GM18909 (cell line): Measurements from ENCODE around the gene SUSD5.

Experiments used
- ATAC-seq: cut with Tn5 transposase; IDR thresholded peaks from one replicate; pipeline ENCODE4 v1.9.1; 2021; ENCODE audit warnings: mild to moderate bottlenecking; ENCODE audit not compliant: unreplicated experiment, poor library complexity

The SUSD5 gene

DNA sequence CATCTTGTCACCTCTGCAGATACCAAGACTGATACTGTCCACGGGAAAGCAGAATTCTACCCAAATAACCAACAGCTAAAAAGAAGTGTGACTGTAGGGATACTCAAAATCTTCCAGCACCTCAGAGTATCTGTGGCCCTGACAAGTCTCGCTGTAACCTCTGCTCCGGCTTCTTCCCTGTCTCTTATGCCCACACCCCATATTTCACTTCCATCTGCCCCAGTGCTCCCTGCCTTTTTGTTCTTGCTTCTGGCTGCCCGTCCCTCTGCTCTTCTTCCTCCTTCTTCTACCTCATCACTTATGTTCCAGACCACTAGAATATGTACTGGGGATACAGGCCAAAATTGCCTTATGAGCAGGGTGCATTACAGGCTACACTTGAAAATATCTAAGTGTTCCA is 59.4 kb downstream of the SUSD5 start:
- no peak for ATAC-seq

GRCh38 chr3:33155301-33155700 is 63.3 kb downstream of the SUSD5 start:
- no peak for ATAC-seq

- ATAC-seq, result no peak
These were observed 64.8 kb downstream of the SUSD5 start for GRCh38 chr3:33153782-33154181.

DNA sequence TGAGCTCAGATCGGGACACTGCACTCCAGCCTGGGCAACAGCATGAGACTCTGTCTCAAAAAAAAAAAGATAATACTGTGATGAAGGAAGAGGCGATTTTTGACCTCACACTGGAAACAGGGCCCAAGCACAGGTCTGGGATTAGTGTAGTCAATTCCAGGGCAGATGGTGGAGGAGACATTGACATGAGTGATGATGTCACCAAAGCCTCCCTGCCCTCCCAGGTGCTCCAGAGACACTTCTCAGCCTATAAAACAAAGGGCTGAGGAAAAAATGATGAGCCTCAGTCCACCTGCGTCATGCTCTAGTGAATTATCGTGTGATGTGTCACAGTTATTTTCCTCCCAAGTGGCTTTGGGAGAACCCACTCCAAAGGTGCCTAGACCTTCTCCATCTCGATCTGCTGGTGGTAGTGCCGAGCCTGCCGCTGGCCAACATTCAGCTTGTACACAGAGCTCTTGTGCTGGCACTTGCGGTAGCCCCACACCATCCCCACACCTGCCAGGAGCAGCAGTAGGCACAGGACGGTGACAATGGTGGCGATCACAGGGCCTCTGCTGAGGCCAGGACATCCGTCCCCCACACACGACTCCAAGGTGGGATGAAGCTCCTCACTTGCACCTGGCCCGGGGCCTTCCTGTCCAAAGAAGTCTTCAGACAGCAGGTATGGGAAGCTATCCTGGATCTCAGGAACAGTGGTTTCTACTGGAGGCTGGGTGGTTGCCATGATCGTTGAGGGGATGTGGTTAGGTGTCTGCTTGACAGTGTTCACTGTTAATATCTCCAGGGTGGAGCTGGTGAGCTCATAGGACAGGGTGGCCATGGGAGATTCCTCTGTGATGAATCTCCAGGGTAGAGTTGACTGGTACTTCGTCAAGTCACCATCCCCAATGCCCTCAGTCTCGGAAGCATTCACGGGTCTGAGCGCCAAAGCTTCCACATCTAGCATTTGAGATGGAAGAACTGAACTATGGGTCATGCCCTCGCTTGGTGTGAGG is 65.9 kb downstream of the SUSD5 start:
- ATAC-seq, result no peak

GRCh38 chr3:33149342-33149741 is 69.3 kb downstream of the SUSD5 start:
- no peak for ATAC-seq

- ATAC-seq, result no peak
These were observed 71.7 kb downstream of the SUSD5 start for GRCh38 chr3:33146791-33147445.

DNA sequence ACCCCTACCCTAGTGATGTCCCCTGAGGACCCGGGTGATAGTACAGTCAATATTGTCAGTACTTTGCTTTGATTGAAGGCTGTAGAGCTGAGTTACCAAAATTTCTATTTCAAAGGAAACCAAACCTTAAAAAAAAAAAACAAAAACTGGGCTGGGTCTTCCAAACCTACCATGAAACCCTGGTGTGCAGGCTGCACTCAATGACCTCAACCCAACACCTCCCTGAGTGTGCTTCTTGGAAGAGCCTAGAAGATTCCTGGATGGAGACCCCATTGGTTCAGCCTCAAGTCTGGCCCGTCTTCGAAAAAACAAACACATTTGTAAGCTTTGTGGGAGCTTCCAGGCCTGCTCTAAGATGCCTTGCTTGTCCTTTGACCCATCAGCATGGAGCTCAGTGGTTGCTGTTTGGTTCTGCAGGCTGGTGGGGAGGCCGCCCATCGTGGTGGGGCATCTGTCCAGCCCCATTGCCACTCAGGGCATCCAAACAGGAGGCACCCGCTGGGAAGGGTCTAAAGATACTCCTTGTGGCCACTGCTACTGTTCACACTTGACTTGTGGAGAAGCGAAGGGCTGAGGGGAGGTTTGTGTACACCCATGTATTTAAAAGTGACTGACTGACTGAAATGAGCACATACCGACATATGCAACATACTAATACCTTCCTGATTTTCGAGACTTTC is 72.6 kb downstream of the SUSD5 start:
- no peak for ATAC-seq

DNA sequence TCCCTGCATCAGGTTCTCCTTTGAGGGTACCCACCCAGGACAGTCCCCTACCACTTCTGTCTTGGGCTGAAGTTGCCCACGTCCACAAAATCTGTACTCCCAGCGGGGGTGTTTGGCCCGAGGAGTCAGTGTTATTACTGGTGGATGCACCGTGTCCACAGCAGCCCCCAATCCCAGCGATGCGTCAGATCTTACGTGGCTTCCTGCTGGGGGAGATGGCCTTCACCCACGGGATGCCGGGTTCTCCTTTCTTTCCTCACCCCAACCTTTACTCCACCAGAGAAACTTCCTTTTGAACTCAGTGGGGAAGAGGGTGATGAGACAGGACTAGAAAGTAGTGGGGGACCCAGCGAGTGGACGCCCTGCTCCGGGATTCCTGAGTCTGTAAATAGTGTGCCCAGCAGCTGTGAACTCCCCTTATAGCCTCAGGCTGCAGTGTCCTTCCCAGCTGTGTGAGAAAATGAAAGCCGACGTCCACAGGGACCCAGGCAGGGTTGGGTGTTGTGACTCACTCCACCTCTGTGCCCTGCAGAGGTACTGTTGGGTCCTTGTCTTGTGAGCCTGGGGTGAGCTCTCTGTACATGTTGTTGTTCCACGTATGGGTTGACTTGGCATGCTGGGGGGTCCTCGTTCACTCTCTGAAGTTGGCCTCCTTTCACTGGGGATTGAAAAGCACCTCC is 73.2 kb downstream of the SUSD5 start:
- no peak for ATAC-seq

- no peak for ATAC-seq
These were observed 74.2 kb downstream of the SUSD5 start for GRCh38 chr3:33144433-33144832.

DNA sequence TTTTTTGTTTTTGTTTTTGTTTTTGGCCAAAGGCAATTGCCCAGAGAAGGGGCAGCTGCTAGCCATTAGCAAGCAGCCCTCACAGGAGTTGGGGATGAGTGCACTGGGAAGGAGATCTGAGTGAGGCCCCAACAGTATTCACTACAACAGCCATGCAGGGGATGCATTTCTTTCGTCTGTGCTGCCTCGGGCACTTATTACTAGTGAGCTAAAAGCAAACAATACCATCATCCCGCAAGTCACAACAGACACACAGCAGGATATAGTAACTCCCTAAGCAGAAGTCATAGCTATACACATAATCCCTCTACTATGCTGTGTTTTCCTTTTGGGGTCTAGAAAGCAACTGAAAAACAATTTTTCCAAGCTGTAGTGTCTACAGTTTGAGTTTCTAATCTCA is 77.6 kb downstream of the SUSD5 start:
- no peak for ATAC-seq

- no peak for ATAC-seq
These were observed 78.6 kb downstream of the SUSD5 start for GRCh38 chr3:33139996-33140395.

DNA sequence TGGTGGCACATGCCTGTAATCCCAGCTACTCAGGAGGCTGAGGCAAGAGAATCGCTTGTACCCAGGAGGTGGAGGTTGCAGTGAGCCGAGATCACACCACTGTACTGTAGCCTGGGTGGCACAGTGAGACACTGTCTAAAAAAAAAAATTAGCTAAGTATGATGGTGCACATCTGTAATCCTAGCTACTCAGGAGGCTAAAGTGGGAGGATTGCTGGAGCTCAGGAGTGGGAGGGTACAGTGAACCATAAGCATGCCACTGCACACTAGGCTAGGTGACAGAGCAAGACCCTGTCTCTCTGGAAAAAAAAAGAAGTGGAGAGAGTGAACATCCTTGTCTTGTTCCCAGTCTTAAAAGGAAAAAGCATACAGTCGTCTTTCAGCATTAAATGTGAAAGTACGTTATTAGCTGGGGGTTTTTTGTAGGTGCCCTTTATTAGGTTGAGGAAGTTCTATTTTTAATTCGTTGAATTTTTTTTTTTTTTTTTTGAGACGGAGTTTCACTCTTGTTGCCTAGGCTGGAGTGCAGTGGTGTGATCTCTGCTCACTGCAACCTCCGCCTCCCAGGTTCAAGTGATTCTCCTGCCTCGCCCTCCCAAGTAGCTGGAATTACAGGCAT is 79.5 kb downstream of the SUSD5 start:
- peak; percentile 50 for ATAC-seq

DNA sequence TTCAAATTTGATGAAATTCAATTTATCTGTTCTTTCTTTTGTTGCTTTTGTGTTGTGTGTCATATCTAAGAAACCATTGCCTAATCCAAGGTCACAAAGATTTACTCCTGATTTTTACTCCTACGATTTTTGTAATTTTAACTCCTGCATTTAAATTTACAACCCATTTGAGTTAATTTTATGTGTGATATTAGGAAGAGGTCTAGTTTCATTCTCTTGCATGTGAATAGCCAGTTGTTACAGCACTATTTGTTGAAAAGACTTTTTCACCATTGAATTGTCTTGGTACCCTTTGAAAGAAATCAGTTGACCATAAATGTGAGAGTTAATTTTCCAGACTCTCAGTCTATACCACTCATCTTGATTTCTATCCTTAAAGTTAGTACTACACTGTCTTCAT is 80.9 kb downstream of the SUSD5 start:
- ATAC-seq, result no peak

DNA sequence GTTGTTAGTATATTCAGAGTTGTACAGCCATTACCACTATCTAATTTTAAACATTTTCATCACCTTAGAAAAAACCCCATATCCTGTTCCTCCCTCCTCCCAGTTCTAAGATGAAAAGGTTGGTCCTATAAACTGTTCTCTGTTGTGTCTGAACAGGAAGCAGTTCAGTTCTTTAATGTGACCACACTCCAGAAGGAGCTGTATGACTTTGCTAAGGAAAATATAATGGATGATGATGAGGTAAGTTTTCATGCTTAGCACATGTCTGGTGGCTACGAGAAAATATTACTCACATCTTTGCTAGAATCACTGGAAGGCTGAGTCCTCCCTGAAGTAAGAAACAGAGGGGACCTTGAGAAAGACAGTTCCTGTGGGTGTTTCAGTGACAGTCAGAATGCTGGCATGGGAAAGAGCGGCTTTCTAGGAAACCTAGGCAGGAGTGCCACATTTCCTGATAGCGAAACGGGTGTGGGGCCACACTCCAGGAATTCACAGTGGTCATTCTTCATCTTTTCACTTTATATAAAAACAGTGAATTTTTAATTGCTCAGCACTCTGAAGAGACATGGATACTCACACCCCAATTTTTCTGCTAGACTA is 84.5 kb downstream of the SUSD5 start:
- ATAC-seq, result no peak

GRCh38 chr3:33132019-33132360 is 86.6 kb downstream of the SUSD5 start:
- ATAC-seq, result no peak

GRCh38 chr3:33131331-33132018 is 87.1 kb downstream of the SUSD5 start:
- peak; percentile 83 for ATAC-seq

DNA sequence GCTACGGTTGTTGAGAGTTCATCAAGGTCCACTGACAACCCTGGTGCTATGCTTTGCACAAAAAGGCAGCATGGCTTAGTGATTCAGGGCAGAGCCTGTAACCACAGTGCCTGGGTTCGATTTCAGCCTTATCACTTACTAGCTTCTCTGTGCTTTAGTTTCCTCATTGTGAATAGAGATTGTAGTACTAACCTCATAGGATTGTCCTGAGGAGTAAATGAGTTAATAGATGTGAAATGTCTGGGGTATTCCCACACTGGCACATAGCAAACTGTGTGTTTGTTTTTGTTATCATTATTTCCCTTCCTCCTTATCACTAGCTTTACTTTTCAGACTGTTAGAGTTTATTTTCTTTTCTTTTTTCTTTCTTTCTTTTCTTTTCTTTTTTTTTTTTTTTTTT is 88.5 kb downstream of the SUSD5 start:
- ATAC-seq, result no peak

DNA sequence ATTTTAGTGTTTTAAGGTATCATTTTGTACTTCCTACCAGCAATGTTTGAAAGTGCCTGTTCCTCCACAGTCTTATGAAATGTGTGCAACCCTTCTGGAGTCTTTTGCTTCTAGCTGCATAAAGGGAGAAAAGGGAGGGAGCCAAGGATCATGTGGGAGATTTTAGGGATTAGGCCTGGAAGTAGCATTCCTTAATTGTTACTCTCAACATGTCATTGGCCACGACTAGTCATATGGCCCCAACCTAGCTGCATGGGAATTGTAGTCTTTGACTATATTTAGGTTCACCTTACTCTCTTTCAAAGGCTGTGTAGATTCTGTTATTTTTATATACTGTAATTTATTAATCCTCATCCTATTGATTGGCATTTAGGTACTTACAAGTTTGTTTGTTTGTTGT is 89.9 kb downstream of the SUSD5 start:
- no peak for ATAC-seq

DNA sequence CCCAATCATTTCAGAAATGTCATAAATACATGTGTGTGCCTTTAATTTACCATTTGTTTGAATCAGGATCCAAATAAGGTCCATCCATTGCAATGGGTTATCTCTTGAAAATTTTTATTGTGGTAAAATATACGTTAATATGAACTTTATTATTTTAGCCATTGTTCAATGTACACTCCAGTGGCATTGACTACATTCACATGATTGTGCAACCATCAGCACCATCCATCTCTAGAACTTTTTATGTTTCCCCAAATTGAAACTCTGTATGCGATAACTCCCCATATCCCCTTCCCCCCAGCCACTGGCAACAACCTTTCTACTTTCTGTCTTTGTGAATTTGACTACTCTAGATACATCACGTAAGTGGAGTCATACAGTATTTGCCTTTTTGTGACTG is 92.8 kb downstream of the SUSD5 start:
- ATAC-seq, result no peak
